T-helper 17 cell (primary cell): ENCODE measurements around the gene F11R. TPM values are rescaled to one million over a fixed set of nuclear protein-coding genes. Genes with fewer than 3 reads are reported as not detected.
A peak's percentile ranks its signal among the peaks of the same experiment; 100 is the strongest.
"Not testable (repeated sequence)": the region's sequence is repeated elsewhere in the genome, so short reads cannot be mapped to it uniquely, and the experiment has no call there.

ENCODE experiments used
- ATAC-seq: fragments of 150-1000 bp; cut with Tn5 transposase; 2 replicates; pipeline ENCODE4 v1.10.0; 2021; ENCODE audit warnings: mild to moderate bottlenecking, moderate library complexity
- DNase-seq, 3 donors: peaks; one replicate each; pipeline versions ENCODE4 v3.0.0 to v3.0.0-alpha.2; 2020 to 2021
- H3K9me3 ChIP-seq: one replicate; pipeline ENCODE4 v1.7.0; 2013; ENCODE audit warnings: low read length, mild to moderate bottlenecking; ENCODE audit not compliant: control insufficient read depth, poor library complexity, severe bottlenecking
- H3K27ac Mint-ChIP-seq: one replicate; pipeline ENCODE4 v1.8.0; 2022; ENCODE audit warnings: mild to moderate bottlenecking, moderate library complexity, mixed read lengths
- H3K27me3 Mint-ChIP-seq: one replicate; pipeline ENCODE4 v1.8.0; 2022; ENCODE audit warnings: mixed read lengths
- H3K36me3 Mint-ChIP-seq: one replicate; pipeline ENCODE4 v1.8.0; 2022; ENCODE audit warnings: low read depth, mixed read lengths
- H3K4me1 Mint-ChIP-seq: one replicate; pipeline ENCODE4 v1.8.0; 2022; ENCODE audit warnings: mild to moderate bottlenecking, mixed read lengths
- H3K4me3 Mint-ChIP-seq: one replicate; pipeline ENCODE4 v1.8.0; 2022; ENCODE audit warnings: mild to moderate bottlenecking, moderate library complexity, mixed read lengths
- total RNA-seq, 4 donors: library from RNA in 2 of 4; stranded (reverse) in 2 of 4; gene quantifications; one replicate each; pipeline ENCODE4 v1.2.3 and lab custom pipeline; 2022 to 2026

F11R gene
- total RNA-seq, 2 donors from 2014 or later, result 13.5 to 23.6 TPM

- DNase-seq (no peak), ATAC-seq (no peak)
- Mint-ChIP-seq H3K27ac (no peak overlapping the region), H3K36me3 (peaks cover 3% of the 10 kb centered on the region), H3K4me1 (peaks cover 19% of the 10 kb centered on the region), H3K4me3 (no peak overlapping the region), H3K27me3 (no peaks in the 10 kb centered on the region)
- no peaks in the 10 kb centered on the region for H3K9me3 ChIP-seq
These were observed 12.8 kb upstream of the F11R start for GRCh38 chr1:161033751-161034150.

- peaks cover 3% of the 10 kb centered on the region for H3K36me3 Mint-ChIP-seq
- DNase-seq (no peak), ATAC-seq (no peak)
- no peak overlapping the region for H3K4me3 Mint-ChIP-seq
- H3K27ac Mint-ChIP-seq, result peak overlapping the region; percentile 67
- peaks cover 10% of the 10 kb centered on the region for H3K4me1 Mint-ChIP-seq
- no peaks in the 10 kb centered on the region for H3K27me3 Mint-ChIP-seq
- H3K9me3 ChIP-seq, result no peaks in the 10 kb centered on the region
These were observed 11.5 kb upstream of the F11R start for GRCh38 chr1:161032409-161032808.

- H3K27ac Mint-ChIP-seq, result no peak overlapping the region
- H3K4me3 Mint-ChIP-seq, result no peak overlapping the region
- no peak for DNase-seq
- H3K27me3 Mint-ChIP-seq, result no peaks in the 10 kb centered on the region
- no peaks in the 10 kb centered on the region for H3K9me3 ChIP-seq
- peaks cover 10% of the 10 kb centered on the region for H3K4me1 Mint-ChIP-seq
- ATAC-seq, result no peak
- peaks cover 3% of the 10 kb centered on the region for H3K36me3 Mint-ChIP-seq
These were observed 10.9 kb upstream of the F11R start for GRCh38 chr1:161031874-161032273.

- not testable (repeated sequence) for ATAC-seq
These were observed 8.5 kb upstream of the F11R start for GRCh38 chr1:161029466-161029865.

GRCh38 chr1:161026954-161027353 is 6.0 kb upstream of the F11R start:
- not testable (repeated sequence) for H3K27me3 Mint-ChIP-seq, ATAC-seq, H3K36me3 Mint-ChIP-seq, H3K4me1 Mint-ChIP-seq, DNase-seq, H3K27ac Mint-ChIP-seq, H3K4me3 Mint-ChIP-seq, H3K9me3 ChIP-seq

More at GRCh38 chr1:161029466-161029865, 8.5 kb upstream of the F11R start:
- H3K27me3 Mint-ChIP-seq, H3K4me3 Mint-ChIP-seq, H3K36me3 Mint-ChIP-seq, H3K9me3 ChIP-seq, DNase-seq, H3K27ac Mint-ChIP-seq: not testable (repeated sequence)
- peaks cover 10% of the 10 kb centered on the region for H3K4me1 Mint-ChIP-seq

GRCh38 chr1:161022432-161022831 is 1.5 kb upstream of the F11R start:
- H3K4me3 Mint-ChIP-seq, result peak overlapping the region; percentile 52
- not testable (repeated sequence) for H3K9me3 ChIP-seq, ATAC-seq, H3K27me3 Mint-ChIP-seq, H3K36me3 Mint-ChIP-seq, DNase-seq
- H3K27ac Mint-ChIP-seq, result peak overlapping the region; percentile 97
- H3K4me1 Mint-ChIP-seq, result peaks cover 35% of the 10 kb centered on the region

GRCh38 chr1:161021970-161022353 is 1.0 kb upstream of the F11R start:
- ATAC-seq, result no peak
- H3K9me3 ChIP-seq, result no peaks in the 10 kb centered on the region
- no peak for DNase-seq
- peak overlapping the region; percentile 97 for H3K27ac Mint-ChIP-seq
- H3K36me3 Mint-ChIP-seq, result peaks cover 2% of the 10 kb centered on the region
- H3K4me3 Mint-ChIP-seq, result no peak overlapping the region
- no peaks in the 10 kb centered on the region for H3K27me3 Mint-ChIP-seq
- H3K4me1 Mint-ChIP-seq, result peaks cover 35% of the 10 kb centered on the region

- peak overlapping the region; percentile 97 for H3K27ac Mint-ChIP-seq
- peaks cover 2% of the 10 kb centered on the region for H3K36me3 Mint-ChIP-seq
These were observed 415 bp upstream of the F11R start for GRCh38 chr1:161021165-161021969.

GRCh38 chr1:161019751-161020495 is 1.0 kb downstream of the F11R start:
- Mint-ChIP-seq H3K36me3 (peaks cover 2% of the 10 kb centered on the region), H3K4me1 (peaks cover 35% of the 10 kb centered on the region), H3K27me3 (no peaks in the 10 kb centered on the region), H3K4me3 (peak overlapping the region; percentile 93), H3K27ac (peak overlapping the region; percentile 97)
- ATAC-seq, result no peak
- no peak for DNase-seq
- no peaks in the 10 kb centered on the region for H3K9me3 ChIP-seq

More at GRCh38 chr1:161021165-161021969, 415 bp upstream of the F11R start:
- H3K4me3 Mint-ChIP-seq, result peak overlapping the region; percentile 93
- peaks cover 35% of the 10 kb centered on the region for H3K4me1 Mint-ChIP-seq
- H3K27me3 Mint-ChIP-seq, result no peaks in the 10 kb centered on the region
- no peaks in the 10 kb centered on the region for H3K9me3 ChIP-seq
- ATAC-seq (peak; percentile 97), DNase-seq (peak; percentile 78 to 91 (median 86))

GRCh38 chr1:161019111-161019660 is 1.8 kb downstream of the F11R start:
- peaks cover 36% of the 10 kb centered on the region for H3K4me1 Mint-ChIP-seq

GRCh38 chr1:161018631-161018930 is 2.4 kb downstream of the F11R start:
- Mint-ChIP-seq H3K4me1 (peaks cover 39% of the 10 kb centered on the region), H3K36me3 (peaks cover 2% of the 10 kb centered on the region), H3K4me3 (no peak overlapping the region), H3K27me3 (no peaks in the 10 kb centered on the region), H3K27ac (no peak overlapping the region)
- ATAC-seq (no peak), DNase-seq (no peak)
- H3K9me3 ChIP-seq, result no peaks in the 10 kb centered on the region

More at GRCh38 chr1:161019111-161019660, 1.8 kb downstream of the F11R start:
- H3K36me3 Mint-ChIP-seq, ATAC-seq, H3K9me3 ChIP-seq, H3K27me3 Mint-ChIP-seq, DNase-seq: not testable (repeated sequence)
- H3K27ac Mint-ChIP-seq, result peak overlapping the region; percentile 97
- H3K4me3 Mint-ChIP-seq, result peak overlapping the region; percentile 49

GRCh38 chr1:161017756-161018630 is 3.0 kb downstream of the F11R start:
- Mint-ChIP-seq H3K27ac (peak overlapping the region; percentile 39), H3K36me3 (peaks cover 2% of the 10 kb centered on the region), H3K27me3 (no peaks in the 10 kb centered on the region), H3K4me3 (no peak overlapping the region), H3K4me1 (peaks cover 45% of the 10 kb centered on the region)
- H3K9me3 ChIP-seq, result no peaks in the 10 kb centered on the region
- ATAC-seq (no peak), DNase-seq (no peak)

- H3K36me3 Mint-ChIP-seq, H3K9me3 ChIP-seq, ATAC-seq, H3K27me3 Mint-ChIP-seq, H3K4me3 Mint-ChIP-seq, DNase-seq: not testable (repeated sequence)
- peaks cover 43% of the 10 kb centered on the region for H3K4me1 Mint-ChIP-seq
- H3K27ac Mint-ChIP-seq, result peak overlapping the region; percentile 39
These were observed 3.8 kb downstream of the F11R start for GRCh38 chr1:161017181-161017580.
